CD4-positive, CD25-positive, alpha-beta regulatory T cell (primary cell): Measurements from ENCODE around the gene COL4A1. TPM values are rescaled to one million over a fixed set of nuclear protein-coding genes. Genes with fewer than 3 reads are reported as not detected.

ENCODE experiments used
- ATAC-seq, 2 donors: fragments of 150-1000 bp; cut with Tn5 transposase; one replicate each; pipeline ENCODE4 v1.10.0; 2021; ENCODE audit warnings: low read depth in 2 of 2, moderate number of reproducible peaks in 2 of 2, moderate library complexity in 1 of 2
- DNase-seq, 3 donors: peaks; one replicate each; pipeline versions ENCODE4 v3.0.0 to v3.0.0-alpha.2; 2012 to 2022; ENCODE audit warnings: mixed read lengths in 1 of 3
- H3K27ac ChIP-seq: one replicate; pipeline ENCODE4 v1.7.0; 2013; ENCODE audit warnings: mild to moderate bottlenecking, low read length; ENCODE audit not compliant: insufficient read depth, poor library complexity, severe bottlenecking
- H3K27me3 ChIP-seq: one replicate; pipeline ENCODE4 v1.7.0; 2013; ENCODE audit warnings: low read length; ENCODE audit not compliant: control insufficient read depth, insufficient read depth
- H3K36me3 ChIP-seq: one replicate; pipeline ENCODE4 v1.7.0; 2013; ENCODE audit warnings: mild to moderate bottlenecking, low read length, moderate library complexity; ENCODE audit not compliant: control insufficient read depth, insufficient read depth
- H3K4me1 ChIP-seq: 2 replicates; pipeline ENCODE4 v1.7.0; 2013; ENCODE audit warnings: mild to moderate bottlenecking, low read length; ENCODE audit not compliant: insufficient read depth, control insufficient read depth, poor library complexity, severe bottlenecking
- H3K4me3 ChIP-seq: one replicate; pipeline ENCODE4 v1.7.0; 2013; ENCODE audit warnings: low read depth, mild to moderate bottlenecking, low read length, moderate library complexity
- H3K9me3 ChIP-seq, 2 experiments: 1 replicate in 1 of 2; 2 replicates in 1 of 2; pipeline ENCODE4 v1.7.0; 2013; ENCODE audit warnings: low read length in 2 of 2, mild to moderate bottlenecking in 1 of 2, moderate library complexity in 1 of 2; ENCODE audit not compliant: control insufficient read depth in 2 of 2
- H3K27ac Mint-ChIP-seq, 3 donors: one replicate each; pipeline ENCODE4 v1.8.0; 2020 to 2022; ENCODE audit warnings: mild to moderate bottlenecking in 3 of 3, mixed read lengths in 3 of 3, moderate library complexity in 2 of 3
- H3K27me3 Mint-ChIP-seq: one replicate; pipeline ENCODE4 v1.8.0; 2022; ENCODE audit warnings: mild to moderate bottlenecking, mixed read lengths
- H3K36me3 Mint-ChIP-seq: one replicate; pipeline ENCODE4 v1.8.0; 2020; ENCODE audit warnings: mixed read lengths
- H3K4me1 Mint-ChIP-seq, 4 donors: one replicate each; pipeline ENCODE4 v1.8.0; 2020 to 2022; ENCODE audit warnings: mixed read lengths in 4 of 4, mild to moderate bottlenecking in 1 of 4
- H3K4me3 Mint-ChIP-seq, 4 donors: one replicate each; pipeline ENCODE4 v1.8.0; 2020 to 2022; ENCODE audit warnings: mild to moderate bottlenecking in 4 of 4, mixed read lengths in 4 of 4, moderate library complexity in 3 of 4
- H3K9me3 Mint-ChIP-seq, 7 donors: one replicate each; pipeline ENCODE4 v1.8.0; 2020 to 2022; ENCODE audit warnings: mixed read lengths in 7 of 7, mild to moderate bottlenecking in 3 of 7, moderate library complexity in 2 of 7
- polyA plus RNA-seq, 4 donors: library from polyadenylated mRNA; unstranded; fragments of 300-500 nt; fragmentation: Illumina TruSeq; gene quantifications; one replicate each; pipeline ENCODE4 v1.2.3, GENCODE V29; 2021
- total RNA-seq: library from RNA; stranded (reverse); gene quantifications from one replicate; pipeline ENCODE4 v1.2.3, GENCODE V29; 2022

COL4A1 gene
- total and polyA plus RNA-seq, 5 donors from 2014 or later = not detected

GRCh38 chr13:110291286-110291685, 15.7 kb downstream of the COL4A1 start:
- no peak for DNase-seq
- peaks cover 11% of the 10 kb centered on the region for H3K27me3 Mint-ChIP-seq
- Histone ChIP-seq H3K9me3 (no peaks in the 10 kb centered on the region), H3K27me3 (no peaks in the 10 kb centered on the region), H3K27ac (no peak overlapping the region), H3K36me3 (no peaks in the 10 kb centered on the region), H3K4me1 (no peaks in the 10 kb centered on the region), H3K4me3 (no peak overlapping the region)
- no peak overlapping the region for H3K27ac Mint-ChIP-seq
- H3K36me3 Mint-ChIP-seq = no peaks in the 10 kb centered on the region
- no peak for ATAC-seq
- H3K4me1 Mint-ChIP-seq = no peaks in the 10 kb centered on the region
- peaks cover 0 to 4% (median 0%) of the 10 kb centered on the region in 7 donors for H3K9me3 Mint-ChIP-seq
- no peak overlapping the region for H3K4me3 Mint-ChIP-seq

GRCh38 chr13:110290826-110291225, 16.1 kb downstream of the COL4A1 start:
- Mint-ChIP-seq H3K27ac (no peak overlapping the region), H3K36me3 (no peaks in the 10 kb centered on the region), H3K4me3 (no peak overlapping the region), H3K9me3 (peaks cover 0 to 4% (median 0%) of the 10 kb centered on the region in 7 donors), H3K27me3 (peaks cover 12% of the 10 kb centered on the region), H3K4me1 (no peaks in the 10 kb centered on the region)
- Histone ChIP-seq H3K4me3 (no peak overlapping the region), H3K9me3 (no peaks in the 10 kb centered on the region), H3K36me3 (no peaks in the 10 kb centered on the region), H3K4me1 (no peaks in the 10 kb centered on the region), H3K27ac (no peak overlapping the region), H3K27me3 (no peaks in the 10 kb centered on the region)
- no peak for ATAC-seq
- DNase-seq = no peak

DNA sequence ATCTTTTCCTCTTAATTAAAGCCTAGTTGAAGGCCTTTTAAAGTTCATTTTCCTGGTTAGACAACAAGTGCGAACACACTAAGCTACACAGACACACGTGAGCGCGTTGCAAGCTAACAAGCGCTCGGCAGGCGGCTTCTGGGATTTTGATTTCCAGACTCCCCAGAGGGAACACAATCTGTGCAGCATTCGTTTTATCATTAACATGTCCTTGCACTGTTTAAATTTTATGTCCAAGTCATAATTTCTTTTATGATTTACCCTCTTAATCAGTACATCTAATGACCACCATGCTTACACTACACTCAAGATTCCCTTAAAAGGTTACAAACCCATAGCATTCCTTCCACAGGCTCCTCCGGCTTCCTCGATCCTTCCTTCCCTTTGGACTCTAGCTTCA, 16.8 kb downstream of the COL4A1 start:
- no peaks in the 10 kb centered on the region for H3K36me3 Mint-ChIP-seq
- Histone ChIP-seq H3K27me3 (no peaks in the 10 kb centered on the region), H3K27ac (no peak overlapping the region), H3K9me3 (no peaks in the 10 kb centered on the region), H3K4me3 (no peak overlapping the region), H3K4me1 (no peaks in the 10 kb centered on the region), H3K36me3 (no peaks in the 10 kb centered on the region)
- no peaks in the 10 kb centered on the region for H3K4me1 Mint-ChIP-seq
- DNase-seq = no peak
- no peak for ATAC-seq
- H3K27me3 Mint-ChIP-seq = peaks cover 9% of the 10 kb centered on the region
- no peak overlapping the region for H3K4me3 Mint-ChIP-seq
- H3K27ac Mint-ChIP-seq = no peak overlapping the region
- peaks cover 0 to 4% (median 0%) of the 10 kb centered on the region in 7 donors for H3K9me3 Mint-ChIP-seq

- Mint-ChIP-seq H3K9me3 (peaks cover 0 to 4% (median 0%) of the 10 kb centered on the region in 7 donors), H3K4me1 (no peaks in the 10 kb centered on the region), H3K36me3 (no peaks in the 10 kb centered on the region), H3K27ac (no peak overlapping the region), H3K4me3 (no peak overlapping the region), H3K27me3 (peaks cover 4% of the 10 kb centered on the region)
- H3K4me3 ChIP-seq = no peak overlapping the region
- no peaks in the 10 kb centered on the region for H3K36me3 ChIP-seq
- DNase-seq (no peak), ATAC-seq (no peak)
- H3K27me3 ChIP-seq = no peaks in the 10 kb centered on the region
- no peak overlapping the region for H3K27ac ChIP-seq
- no peaks in the 10 kb centered on the region for H3K4me1 ChIP-seq
- H3K9me3 ChIP-seq = no peaks in the 10 kb centered on the region
Observed at GRCh38 chr13:110289661-110290060, 17.3 kb downstream of the COL4A1 start.

DNA sequence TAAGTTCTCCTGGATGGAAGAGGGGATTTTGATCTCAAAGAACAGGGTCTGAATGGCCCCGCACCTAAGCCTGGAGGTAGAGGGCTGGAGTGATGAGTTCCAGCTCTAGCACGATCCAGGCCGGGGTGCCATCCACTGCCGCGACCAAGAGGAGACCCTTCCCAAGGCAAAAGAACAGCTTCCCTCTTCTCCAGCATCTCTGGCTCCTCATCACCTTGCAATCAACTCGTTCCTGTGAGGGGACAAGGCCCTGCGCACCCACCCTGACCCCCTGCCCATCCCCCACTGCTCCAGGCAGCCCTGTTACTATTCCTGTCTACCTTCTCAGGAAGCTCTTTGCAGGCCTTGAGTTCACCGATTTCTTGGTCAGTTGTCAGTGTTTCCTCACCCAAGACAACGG, 17.8 kb downstream of the COL4A1 start:
- no peaks in the 10 kb centered on the region for H3K27me3 ChIP-seq
- H3K9me3 ChIP-seq = no peaks in the 10 kb centered on the region
- Mint-ChIP-seq H3K4me3 (no peak overlapping the region), H3K27me3 (peaks cover 4% of the 10 kb centered on the region), H3K27ac (no peak overlapping the region), H3K9me3 (peaks cover 0 to 4% (median 0%) of the 10 kb centered on the region in 7 donors), H3K36me3 (no peaks in the 10 kb centered on the region), H3K4me1 (no peaks in the 10 kb centered on the region)
- H3K27ac ChIP-seq = no peak overlapping the region
- no peaks in the 10 kb centered on the region for H3K4me1 ChIP-seq
- DNase-seq = no peak
- no peak overlapping the region for H3K4me3 ChIP-seq
- no peak for ATAC-seq
- H3K36me3 ChIP-seq = no peaks in the 10 kb centered on the region

DNA sequence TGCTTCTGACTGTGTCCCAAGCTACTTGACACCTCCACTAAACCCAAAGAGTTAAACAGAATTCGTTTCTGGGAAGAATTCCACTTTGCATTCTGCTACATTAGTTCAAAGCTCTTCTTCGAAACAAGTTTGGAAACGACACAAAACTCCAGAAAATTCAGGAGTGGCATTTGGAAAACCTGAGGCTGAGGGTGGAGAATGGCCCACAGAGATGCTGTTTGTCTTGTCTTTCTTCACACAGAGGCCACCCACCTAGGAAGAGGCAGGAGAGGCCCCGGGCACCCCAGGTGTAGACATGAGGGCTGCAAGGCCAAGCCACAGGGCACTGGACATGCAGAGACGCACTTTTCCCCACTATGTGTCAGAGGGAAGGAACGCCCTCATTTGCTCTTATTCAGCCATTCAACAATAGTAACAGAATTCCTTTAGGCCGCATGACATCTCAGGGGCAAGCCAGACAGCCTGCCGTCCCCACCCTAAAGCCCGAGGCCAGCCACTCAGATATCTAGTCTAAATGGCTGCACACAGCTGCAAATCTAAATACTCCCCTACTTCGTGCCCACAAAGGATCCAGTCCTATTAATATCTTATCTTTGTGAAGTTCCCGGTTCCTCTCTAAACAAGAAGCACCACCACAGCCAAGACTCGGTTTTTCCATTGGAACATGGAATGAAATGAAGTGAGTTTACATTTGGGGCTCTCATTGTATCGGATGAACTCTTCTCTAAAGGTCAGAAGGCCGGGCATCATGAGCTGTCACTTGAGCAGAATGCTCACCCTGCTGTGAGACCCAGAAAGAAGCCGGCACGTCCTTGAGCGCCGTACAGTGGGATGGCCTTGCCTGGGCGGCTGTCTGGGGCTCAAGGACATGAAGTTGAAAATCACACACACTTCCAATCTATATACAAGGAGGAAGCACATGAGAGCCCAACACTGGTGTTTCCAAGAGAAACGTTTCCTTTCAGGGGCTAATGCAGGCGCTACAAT, 19.8 kb downstream of the COL4A1 start:
- Histone ChIP-seq H3K4me3 (no peak overlapping the region), H3K27ac (no peak overlapping the region), H3K9me3 (no peaks in the 10 kb centered on the region), H3K27me3 (no peaks in the 10 kb centered on the region), H3K36me3 (no peaks in the 10 kb centered on the region), H3K4me1 (no peaks in the 10 kb centered on the region)
- no peaks in the 10 kb centered on the region for H3K36me3 Mint-ChIP-seq
- no peak for DNase-seq
- no peaks in the 10 kb centered on the region for H3K4me1 Mint-ChIP-seq
- no peak overlapping the region for H3K4me3 Mint-ChIP-seq
- peaks cover 10% of the 10 kb centered on the region for H3K27me3 Mint-ChIP-seq
- peaks cover 0 to 2% (median 0%) of the 10 kb centered on the region in 7 donors for H3K9me3 Mint-ChIP-seq
- no peak overlapping the region for H3K27ac Mint-ChIP-seq
- ATAC-seq = no peak

GRCh38 chr13:110285991-110286832, 20.7 kb downstream of the COL4A1 start:
- Histone ChIP-seq H3K4me3 (no peak overlapping the region), H3K4me1 (no peaks in the 10 kb centered on the region), H3K27ac (no peak overlapping the region), H3K36me3 (no peaks in the 10 kb centered on the region), H3K9me3 (no peaks in the 10 kb centered on the region), H3K27me3 (no peaks in the 10 kb centered on the region)
- ATAC-seq (no peak), DNase-seq (no peak)
- Mint-ChIP-seq H3K4me1 (no peaks in the 10 kb centered on the region), H3K4me3 (no peak overlapping the region), H3K27ac (no peak overlapping the region), H3K36me3 (no peaks in the 10 kb centered on the region), H3K9me3 (peaks cover 0 to 2% (median 0%) of the 10 kb centered on the region in 7 donors), H3K27me3 (peaks cover 10% of the 10 kb centered on the region)
